Hepatic stellate cell (primary cell): ENCODE data around the gene SCAMP3.
A peak's percentile ranks its signal among the peaks of the same experiment; 100 is the strongest.
"Not testable (repeated sequence)": the region's sequence is repeated elsewhere in the genome, so short reads cannot be mapped to it uniquely, and the experiment has no call there.

Experiments
- DNase-seq: peaks from one replicate; pipeline ENCODE4 v3.0.0; 2011; ENCODE audit warnings: low spot score

Gene SCAMP3

DNA sequence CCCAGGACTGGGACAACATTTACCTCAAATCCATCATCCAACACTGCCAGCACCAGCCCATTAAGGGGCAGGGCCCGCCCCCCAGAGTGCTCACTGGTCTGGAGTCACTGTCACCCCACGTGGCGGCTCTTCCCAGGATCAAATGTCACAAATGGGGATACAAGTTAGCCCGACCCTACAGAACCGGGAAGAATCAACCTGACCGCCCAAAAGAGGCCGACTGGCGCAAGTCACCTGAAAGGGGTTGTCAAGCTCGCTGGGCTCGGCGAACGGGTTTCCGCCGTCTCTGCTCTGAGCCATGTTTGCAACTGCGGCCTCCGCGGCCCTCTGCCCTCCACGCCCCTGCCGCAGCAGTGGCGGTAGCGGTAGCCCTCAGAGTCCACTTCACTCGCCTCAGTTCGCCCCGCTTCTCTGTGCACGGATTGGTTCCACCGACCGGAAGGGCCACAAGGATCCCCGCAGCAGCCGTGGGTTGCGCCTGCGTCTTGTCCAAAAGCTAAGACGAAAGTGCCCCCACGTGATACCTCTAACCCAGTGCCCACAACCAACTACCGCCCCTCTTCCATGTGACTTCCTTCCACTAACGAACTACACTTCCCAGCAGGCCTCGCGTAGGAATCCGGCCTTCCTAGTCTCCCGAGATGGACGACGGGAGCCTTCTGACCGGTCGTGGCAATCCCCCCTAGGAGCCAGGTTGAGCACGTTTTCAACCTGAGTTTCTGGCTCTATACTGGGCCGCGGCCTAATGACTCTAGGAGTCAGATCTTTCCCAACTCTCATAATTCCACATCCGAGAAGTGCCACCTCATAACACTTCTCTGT lies at the start of gene SCAMP3:
SCAMP3 (minus strand) TSS at position 509 of the 822 bp plus-strand sequence; CDS start at position 300, 209 bp downstream.
- DNase-seq: peak; percentile 99

DNA sequence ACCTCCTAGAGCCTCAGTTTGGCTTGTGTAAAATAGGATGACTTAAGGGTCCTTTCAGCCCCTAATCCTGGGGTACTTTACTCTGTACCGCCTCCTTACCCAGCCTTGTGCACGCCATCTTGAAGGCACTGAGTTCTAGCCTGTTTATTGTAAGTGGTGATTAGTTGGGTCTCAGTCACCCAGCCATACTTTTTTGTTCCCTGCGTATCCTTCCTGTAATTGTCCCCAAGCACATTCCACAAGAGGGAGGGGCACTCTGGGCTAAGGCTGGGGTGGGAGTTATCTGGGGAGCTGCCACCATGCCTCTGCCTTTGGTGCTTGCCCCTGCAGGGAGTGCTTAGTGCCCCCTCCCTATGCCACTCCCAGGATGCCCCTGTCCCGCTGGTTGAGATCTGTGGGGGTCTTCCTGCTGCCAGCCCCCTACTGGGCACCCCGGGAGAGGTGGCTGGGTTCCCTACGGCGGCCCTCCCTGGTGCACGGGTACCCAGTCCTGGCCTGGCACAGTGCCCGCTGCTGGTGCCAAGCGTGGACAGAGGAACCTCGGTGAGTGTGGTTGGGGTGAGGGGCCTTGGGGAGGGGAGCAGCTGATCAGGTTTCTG lies 47.4 kb upstream of the SCAMP3 start:
- no peak for DNase-seq

DNA sequence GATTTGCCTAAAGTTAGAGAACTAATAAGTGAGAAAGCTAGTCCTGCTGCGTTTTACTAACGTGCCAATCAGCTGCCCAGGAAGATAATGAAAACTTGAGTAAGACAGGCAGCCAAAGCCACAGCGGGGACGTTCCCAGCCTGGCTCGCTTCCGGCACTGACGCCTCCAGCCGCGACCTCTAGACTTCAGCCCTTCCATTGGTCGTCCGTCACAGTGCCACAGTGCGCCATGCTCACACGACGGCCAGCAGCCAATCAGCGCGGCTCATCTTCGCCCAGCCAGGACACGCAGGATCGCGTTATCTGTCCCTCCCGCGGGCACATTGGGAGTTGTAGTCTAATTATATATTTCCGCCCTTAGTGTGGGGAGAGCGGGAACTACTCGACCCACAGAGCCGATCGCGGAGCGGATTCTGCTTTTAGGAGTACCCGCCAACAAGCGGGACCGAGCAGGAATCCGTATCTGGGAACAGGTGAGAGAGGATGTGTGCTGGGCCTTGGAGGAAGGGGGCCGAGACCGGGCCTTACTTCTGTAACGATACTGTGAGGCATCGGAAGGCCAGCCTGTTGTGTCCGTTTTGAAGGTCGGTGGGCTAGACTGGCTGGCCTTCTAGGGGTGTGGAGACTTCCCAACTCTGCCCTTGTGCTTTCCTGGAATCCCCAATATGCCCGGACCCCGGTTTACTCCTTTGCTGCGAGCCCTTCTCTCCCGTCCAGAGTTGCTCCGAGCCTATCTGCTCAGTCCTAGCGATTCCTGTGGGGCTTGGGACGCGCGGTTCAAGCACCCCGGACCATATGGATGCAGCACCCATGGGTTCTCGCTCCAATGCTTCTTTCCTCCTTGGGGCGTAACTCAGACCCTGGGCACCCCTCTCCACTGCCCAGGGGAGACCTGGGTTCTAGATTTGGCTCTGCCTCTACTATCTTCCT lies 46.6 kb upstream of the SCAMP3 start, which contains the start of gene FDPS:
FDPS (plus strand) TSS at position 374 of the 930 bp plus-strand sequence. CDS start 924 bp downstream, outside the sequence.
- peak; percentile 99 for DNase-seq

DNA sequence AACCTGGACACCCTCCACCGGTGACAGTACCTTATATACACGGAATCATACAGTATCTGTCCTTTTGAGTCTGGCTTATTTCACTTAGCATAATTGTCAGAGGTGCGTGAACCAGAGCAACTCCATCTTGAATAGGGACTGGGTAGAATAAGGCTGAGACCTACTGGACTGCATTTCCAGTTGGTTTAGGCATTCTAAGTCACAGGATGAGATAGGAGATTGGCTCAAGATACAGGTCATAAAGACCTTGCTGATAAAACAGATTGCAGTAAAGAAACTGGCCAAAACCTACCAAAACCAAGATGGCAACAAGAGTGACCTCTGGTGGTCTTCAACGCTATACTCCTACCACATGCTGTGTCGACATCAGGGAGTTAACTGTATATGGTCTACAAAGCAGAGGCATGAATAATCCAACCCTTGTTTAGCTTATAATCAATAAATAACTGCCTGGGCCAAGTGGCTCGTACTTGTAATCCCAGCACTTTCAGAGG lies 45.1 kb upstream of the SCAMP3 start:
- no peak for DNase-seq

DNA sequence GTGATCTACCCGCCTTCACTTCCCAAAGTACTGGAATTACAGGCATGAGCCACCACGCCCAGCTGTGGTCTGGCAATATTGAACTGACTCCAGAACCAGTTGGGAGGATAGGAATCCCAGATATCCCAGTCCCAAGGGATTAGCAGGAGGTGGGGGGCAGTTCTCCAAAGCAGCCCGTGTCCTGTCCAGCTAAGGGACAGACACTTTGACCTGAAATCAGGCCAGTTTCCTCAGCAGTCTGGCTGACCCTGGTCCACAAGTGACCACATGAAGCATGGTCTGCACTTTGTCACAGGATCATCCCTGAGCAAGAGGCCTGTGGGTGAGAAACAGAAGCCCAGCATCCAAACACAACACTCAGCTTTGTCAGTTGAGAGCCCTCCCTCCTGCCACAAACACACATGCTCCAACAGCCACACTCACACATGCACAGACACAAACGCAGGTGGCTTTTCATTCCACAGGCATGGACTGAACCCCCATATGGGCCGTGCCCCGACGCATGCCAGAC lies 43.8 kb upstream of the SCAMP3 start:
- DNase-seq: peak; percentile 75

DNA sequence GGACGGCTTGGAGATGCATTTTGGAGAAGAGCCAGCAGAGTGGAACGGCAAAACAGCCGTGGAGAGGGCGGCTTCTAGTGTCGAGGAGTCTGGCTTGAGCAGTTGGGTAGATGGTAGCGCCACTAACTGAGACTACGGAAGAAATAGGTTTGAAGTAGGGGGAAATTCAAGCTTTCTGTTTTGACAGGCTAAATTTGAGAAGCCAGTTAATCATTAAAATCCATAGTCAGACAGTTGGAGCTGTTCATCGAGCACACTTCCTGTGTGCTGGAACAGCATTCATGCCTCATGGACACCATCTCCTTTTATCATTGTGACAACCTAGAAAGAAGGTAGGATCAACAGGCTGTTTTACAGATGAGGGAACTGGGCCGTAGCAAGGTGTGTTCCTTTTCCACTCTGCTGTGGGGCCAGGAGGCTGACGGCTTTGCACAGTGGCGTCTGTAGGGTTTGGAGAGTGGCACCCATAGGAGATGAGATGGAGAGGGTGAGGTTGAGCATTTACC lies 42.5 kb upstream of the SCAMP3 start:
- no peak for DNase-seq

DNA sequence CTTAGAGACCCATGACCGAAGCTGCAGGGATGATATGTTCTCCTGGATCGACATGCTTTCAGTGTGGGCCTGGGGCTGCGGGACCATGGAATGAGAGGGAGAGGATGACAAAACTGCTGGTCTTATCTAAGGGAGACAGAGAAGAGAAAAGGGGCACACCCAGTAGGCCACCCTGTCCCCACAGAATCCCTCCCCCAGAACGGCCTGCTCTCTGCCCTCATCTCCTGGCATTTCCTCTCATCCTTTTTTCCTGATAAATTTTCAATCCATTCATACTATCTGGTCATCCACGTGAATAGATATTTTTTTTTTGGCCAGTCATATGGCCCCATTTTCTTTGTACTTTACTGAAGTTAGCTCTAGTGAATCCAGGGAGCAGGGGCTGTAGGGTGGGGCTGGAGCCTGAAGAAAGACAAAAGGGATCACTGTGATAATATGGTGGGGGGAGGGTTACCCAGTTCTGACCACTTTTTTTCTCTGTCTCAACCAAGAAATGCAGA lies 39.2 kb upstream of the SCAMP3 start, which contains the start of gene PKLR:
PKLR (minus strand) TSS at position 97 of the 500 bp plus-strand sequence; CDS start at position 54, 43 bp downstream.
- no peak for DNase-seq

DNA sequence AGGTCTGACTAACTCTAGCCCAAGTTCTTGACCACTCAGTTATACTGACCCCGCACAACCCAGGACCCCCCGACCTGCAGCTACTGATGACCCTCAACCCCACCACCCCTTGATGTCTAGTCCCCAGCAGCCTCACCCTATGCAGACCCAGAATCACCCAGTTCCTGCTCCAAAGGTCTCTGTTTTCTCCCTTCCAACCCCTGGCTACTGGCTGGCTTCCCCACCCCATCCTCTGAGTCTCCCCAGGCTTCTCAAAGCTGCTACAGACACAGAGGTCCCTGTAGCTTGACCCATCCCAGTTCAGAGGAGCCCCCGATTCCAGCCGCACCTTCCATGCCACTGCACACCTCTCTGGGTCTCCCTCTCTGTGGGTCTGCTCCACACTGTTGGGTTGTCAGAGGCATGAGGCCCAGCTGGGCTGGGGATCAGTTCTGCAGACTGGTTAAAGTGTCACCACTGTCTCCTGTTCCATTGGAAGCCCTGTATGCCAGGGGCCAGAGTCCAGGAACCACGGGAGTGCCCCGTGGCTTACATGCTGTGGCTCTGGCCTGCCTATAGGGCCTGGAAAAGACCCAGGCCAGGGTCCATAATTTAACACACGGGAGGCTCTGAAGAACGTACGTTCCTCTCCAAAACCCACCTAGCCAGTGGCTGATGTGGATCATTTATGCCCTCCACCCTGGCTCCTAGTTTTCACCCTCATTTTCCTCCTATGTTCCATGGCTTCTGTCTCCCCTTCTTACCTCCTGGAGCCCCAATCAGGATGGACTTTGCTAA lies 38.6 kb upstream of the SCAMP3 start:
- DNase-seq: no peak

DNA sequence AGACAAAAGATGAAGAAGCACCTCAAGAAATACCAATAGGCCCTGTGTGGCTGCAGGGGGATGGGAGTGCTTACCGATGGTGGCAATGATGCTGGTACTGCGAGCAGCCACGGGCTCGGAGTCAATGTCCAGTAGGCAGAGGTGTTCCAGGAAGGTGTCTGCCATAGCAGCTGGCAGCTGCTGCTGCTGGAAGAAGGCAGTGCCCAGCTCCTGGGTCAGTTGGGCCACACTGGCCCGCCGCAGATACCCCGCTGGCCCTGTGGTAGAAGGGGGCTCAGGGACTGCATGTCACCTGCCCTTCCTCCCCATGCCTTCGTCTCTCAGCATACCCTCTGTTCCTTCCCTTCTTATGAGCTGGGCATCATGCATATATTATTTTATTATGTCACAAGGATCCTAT lies 37.9 kb upstream of the SCAMP3 start:
- DNase-seq: no peak

DNA sequence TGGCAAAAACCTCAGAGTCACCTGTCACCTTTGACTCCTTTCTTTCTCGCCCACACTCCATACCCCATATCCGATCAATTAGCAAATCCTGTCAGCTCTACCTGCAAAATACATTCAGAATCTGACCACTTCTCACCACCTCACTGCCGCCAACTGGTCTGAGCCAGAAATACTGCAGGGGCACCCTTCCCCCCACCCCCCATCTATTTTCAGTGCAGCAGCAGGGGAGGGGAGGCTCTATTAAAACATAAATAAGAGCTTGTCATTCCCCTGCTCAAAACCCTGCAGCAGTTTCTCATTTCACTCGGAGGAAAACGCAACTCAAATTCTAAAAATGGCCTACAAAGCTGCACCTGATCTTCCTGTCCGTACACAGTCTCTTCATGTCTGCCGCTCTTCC lies 35.2 kb upstream of the SCAMP3 start:
- DNase-seq: no peak

DNA sequence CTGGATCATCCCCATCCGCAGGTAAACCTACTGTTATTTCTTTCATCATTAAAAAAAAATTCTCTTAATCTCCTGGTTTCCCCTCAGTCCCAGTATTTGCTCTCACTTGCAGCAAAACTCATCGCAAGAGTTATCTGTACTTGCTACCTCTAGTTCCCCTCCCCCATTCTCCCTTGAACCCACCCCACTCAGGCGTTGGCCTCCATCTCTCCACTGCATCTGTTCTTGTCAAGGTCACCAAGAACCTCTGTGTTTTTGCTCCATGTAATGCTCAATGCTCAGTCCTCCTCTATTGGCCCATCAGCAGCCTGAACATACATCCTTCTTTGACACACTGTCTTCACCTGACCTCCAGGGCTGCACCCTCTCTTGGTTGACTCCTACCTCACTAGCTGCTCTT lies 34.5 kb upstream of the SCAMP3 start:
- DNase-seq: no peak

DNA sequence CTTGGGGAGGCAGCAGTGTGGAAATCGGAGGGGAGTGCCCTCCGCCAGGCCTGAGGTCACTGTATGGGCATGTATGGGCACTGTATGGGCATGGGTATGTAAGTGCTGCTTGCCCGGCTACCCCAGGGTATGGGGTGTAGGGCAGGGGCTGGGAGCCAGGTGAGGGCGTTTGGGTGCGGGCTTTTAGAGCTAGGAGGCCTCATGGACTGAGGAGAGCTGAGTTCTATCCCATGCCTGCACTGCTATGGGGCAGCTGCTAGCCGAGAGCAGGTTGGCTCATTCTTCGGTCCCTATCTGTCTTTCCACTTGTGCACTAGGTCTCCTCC lies 33.7 kb upstream of the SCAMP3 start:
- no peak for DNase-seq

DNA sequence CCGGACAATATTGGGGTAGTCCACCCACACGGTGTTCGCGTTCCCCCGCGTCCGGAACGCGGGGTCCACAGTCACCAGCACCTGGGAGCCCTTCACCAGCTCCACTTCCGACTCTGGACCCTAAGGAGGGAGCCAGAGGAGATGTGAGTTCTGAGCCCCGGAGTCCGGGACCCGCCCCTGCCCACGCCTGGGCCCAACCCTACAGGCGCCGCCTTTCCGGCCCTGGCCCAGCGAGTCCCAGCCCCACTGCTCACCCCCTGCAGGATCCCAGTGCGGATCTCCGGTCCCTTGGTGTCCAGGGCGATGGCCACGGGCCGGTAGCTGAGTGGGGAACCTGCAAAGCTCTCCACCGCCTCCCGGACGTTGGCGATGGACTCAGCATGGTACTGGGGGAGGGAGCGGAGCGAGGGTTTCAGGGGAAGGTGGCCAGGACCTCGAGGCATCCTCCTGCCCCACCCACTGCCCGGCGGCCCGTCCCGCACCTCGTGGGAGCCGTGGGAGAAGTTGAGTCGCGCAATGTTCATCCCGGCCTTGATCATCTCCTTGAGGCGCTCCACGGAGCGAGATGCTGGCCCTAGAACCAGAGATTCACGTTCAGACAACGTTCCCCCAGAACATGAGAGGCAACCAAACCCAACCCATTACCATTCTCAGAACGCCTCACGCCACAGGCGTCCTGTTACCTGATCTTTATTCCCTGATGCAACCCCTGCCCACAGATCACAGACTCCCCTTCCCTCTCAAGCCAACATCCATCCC lies 33.2 kb upstream of the SCAMP3 start:
- no peak for DNase-seq

DNA sequence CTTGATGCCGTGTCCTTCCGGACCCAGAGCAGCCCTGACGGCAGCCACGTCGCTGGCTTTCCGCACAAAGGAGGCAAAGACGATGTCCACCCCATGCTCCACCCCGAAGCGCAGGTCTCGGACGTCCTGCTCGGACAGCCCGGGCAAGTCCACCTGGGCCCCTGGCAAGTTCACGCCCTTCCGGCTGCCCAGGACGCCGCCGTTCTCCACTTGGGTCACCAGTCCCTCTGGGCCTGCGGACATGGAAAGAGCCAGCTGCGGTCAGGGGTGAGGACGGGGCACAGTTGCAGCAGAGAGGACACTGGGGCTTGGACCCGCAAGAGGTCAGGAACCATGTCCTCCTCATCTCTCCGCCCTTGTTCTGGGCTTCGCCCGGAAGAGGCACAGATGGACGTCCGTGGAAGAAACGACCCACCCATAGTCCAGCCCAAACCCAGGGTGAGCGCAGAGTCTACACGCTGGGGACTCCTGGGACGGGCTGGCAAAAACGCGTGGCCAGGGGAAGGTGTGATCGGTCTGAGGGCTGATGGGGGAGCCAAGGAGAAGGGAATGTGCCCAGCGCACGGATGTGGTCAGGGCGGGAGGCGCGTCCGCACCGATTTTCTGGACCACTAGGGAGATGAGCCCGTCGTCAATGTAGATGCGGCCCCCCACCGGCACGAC lies 32.5 kb upstream of the SCAMP3 start:
- no peak for DNase-seq

DNA sequence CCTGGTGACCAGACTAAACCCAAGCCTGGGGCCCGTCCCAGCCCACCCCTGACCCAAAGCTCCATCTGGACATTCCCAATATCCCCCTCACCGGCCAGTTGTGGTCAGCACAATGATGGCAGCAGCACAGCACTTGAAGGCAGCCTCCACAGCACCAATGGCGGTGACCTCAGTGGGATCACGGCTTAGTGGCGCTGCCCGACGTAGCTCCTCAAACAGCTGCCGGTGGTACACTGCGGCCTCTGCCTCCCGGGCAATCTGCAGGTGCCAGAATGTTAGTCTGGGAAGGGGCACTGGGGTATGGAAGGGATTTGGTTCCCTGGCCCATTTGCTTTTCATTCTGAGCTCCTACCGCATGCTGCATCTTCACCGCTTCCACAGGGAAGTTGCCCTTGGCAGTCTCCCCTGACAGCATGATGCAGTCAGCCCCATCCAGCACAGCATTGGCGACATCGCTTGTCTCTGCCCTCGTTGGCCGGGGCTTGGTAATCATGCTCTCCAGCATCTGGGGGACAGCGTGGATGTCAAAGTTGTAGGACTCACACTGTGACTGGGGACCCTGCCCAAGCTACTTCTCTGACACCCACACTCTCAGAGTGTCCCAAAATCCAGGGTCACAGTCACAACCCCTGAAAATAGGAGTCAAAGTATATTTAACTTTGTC lies 31.1 kb upstream of the SCAMP3 start:
- no peak for DNase-seq

DNA sequence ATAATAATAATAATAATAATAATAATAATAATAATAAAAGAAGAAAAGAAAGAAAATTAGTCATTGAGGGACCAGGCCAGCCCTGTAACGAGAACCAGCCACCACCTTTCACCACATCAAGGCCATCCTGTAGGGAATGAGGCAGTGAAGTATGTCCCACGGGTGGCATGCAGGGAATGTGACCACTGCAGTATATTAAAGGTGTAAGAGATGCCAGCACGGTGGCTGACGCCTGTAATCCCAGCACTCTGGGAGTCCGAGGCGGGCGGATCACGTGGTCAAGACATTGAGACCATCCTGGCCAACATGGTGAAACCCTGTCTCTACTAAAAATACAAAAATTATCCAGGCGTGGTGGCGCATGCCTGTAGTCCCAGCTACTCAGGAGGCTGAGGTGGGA lies 28.8 kb upstream of the SCAMP3 start:
- not testable (repeated sequence) for DNase-seq

DNA sequence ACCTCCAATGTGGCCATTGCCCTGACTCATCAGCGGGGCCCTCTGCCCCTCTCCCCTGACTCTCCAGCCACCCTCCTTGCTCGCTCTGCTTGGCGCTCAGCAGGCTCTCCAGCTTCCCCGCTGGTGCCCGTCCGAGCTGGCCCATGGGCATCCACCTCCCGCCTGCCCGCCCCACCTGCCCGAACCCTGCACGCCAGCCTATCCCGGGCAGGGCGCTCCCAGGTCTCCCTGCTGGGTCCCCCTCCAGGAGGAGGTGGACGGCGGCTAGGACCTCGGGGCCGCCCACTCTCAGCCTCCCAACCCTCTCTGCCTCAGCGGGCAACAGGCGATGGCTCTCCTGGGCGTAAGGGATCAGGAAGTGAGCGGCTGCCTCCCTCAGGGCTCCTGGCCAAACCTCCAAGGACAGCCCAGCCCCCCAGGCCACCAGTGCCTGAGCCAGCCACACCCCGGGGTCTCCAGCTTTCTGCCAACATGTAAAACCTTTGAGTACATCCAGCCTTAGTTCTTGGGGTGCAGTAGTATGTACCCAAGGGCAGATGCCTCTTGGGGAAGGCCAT lies 25.9 kb upstream of the SCAMP3 start:
- DNase-seq: no peak

DNA sequence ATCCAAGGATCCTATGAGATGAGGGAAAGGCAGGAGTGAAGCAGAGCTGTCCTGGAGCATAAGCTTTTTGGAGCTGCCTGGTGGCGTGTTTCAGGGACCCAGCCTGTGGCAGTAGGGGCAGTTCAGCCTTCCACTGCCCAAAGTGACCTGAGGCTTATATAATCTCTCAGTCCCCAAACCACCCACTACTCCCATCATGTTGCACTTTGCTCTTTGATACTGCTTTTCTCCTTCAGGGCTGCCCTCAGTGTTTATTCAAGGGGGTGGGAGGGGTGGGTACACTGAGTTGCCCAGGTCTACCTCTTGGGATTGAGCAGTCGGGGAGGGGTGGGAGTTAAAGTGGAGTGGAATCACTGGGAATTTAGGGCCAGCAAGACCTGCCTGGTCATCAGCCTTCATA lies 24.4 kb upstream of the SCAMP3 start:
- no peak for DNase-seq

DNA sequence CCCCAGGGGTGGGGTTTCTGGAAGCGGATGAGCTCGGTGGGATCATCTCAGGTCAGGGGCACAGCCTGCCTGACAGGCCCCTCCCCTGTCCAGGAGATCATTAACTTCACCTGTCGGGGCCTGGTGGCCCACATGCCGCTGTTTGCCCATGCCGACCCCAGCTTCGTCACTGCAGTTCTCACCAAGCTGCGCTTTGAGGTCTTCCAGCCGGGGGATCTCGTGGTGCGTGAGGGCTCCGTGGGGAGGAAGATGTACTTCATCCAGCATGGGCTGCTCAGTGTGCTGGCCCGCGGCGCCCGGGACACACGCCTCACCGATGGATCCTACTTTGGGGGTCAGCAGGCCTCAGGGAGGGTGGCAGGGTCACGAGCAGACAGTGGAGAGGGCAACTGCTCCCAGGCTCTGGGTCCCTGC lies 23.5 kb upstream of the SCAMP3 start:
- no peak for DNase-seq
